H1 (cell line): ENCODE measurements around the gene LIF. TPM values are rescaled to one million over a fixed set of nuclear protein-coding genes. Genes with fewer than 3 reads are reported as not detected.

Experiments used
- CTCF ChIA-PET: fragments of 300-600 bp; sonication (Branson Sonifier 250); formaldehyde crosslinking; loops from one replicate; lab custom pipeline; 2021; ENCODE audit not compliant: partially characterized antibody; lab: Charles Lee
- POLR2A ChIA-PET: fragments of 300-600 bp; sonication (Branson Sonifier 250); formaldehyde crosslinking; loops from one replicate; lab custom pipeline; 2021; ENCODE audit warnings: inconsistent platforms; ENCODE audit not compliant: partially characterized antibody; lab: Charles Lee
- DNase-seq, 2 experiments: peaks; one replicate each; pipeline versions ENCODE4 v3.0.0 to v3.0.0-alpha.2; 2010 to 2022; ENCODE audit warnings: low spot score in 2 of 2, low read depth in 1 of 2, mixed read lengths in 1 of 2
- FAIRE-seq: peaks from 2 replicates; lab custom pipeline; 2011; peaks lifted over from hg19 to GRCh38; lab: Jason Lieb, UNC
- H2AFZ ChIP-seq: 2 replicates; pipeline ENCODE4 v1.8.1; 2012; ENCODE audit warnings: low read length, inconsistent platforms
- H2AK5ac ChIP-seq: 2 replicates; pipeline ENCODE4 v1.6.1; 2013; ENCODE audit warnings: low read depth, low read length
- H2BK120ac ChIP-seq: replicated peaks from 2 replicates; pipeline ENCODE3; 2013; ENCODE audit warnings: low read depth, low read length, inconsistent platforms
- H2BK12ac ChIP-seq: 2 replicates; pipeline ENCODE4 v1.6.1; 2013; ENCODE audit warnings: low read depth, low read length
- H2BK15ac ChIP-seq: 2 replicates; pipeline ENCODE4 v1.6.1; 2013; ENCODE audit warnings: low read length
- H2BK20ac ChIP-seq: 2 replicates; pipeline ENCODE4 v1.6.1; 2013; ENCODE audit warnings: low read length
- H2BK5ac ChIP-seq: 2 replicates; pipeline ENCODE4 v1.6.1; 2013; ENCODE audit warnings: low read depth, low read length
- H3K14ac ChIP-seq: 2 replicates; pipeline ENCODE4 v1.6.1; 2013; ENCODE audit warnings: inconsistent platforms; ENCODE audit not compliant: insufficient read length
- H3K18ac ChIP-seq: 2 replicates; pipeline ENCODE4 v1.6.1; 2013; ENCODE audit warnings: low read length; ENCODE audit errors: extremely low read depth
- H3K23ac ChIP-seq: 2 replicates; pipeline ENCODE4 v1.6.1; 2013; ENCODE audit warnings: inconsistent platforms; ENCODE audit not compliant: insufficient read length
- H3K23me2 ChIP-seq: 2 replicates; pipeline ENCODE4 v1.6.1; 2013; ENCODE audit warnings: low read depth, low read length
- H3K27ac ChIP-seq: 2 replicates; pipeline ENCODE4 v1.6.1; 2011; ENCODE audit warnings: low read depth, low read length, inconsistent platforms
- H3K27me3 ChIP-seq, 4 experiments: replicated peaks in 1 of 4; 1 replicate in 1 of 4; 2 replicates in 3 of 4; pipeline versions ENCODE4 v1.6.1 to v1.8.1; 2011 to 2013; ENCODE audit warnings: low read length in 3 of 4, mild to moderate bottlenecking in 3 of 4, inconsistent platforms in 2 of 4, mixed read lengths in 2 of 4, moderate library complexity in 1 of 4; ENCODE audit not compliant: control insufficient read depth in 3 of 4, insufficient read depth in 3 of 4; ENCODE audit errors: extremely low read depth in 1 of 4
- H3K36me3 ChIP-seq, 4 experiments: 2 replicates each; pipeline versions ENCODE4 v1.6.1 to v1.8.1; 2011 to 2013; ENCODE audit warnings: mild to moderate bottlenecking in 4 of 4, low read length in 3 of 4, moderate library complexity in 2 of 4, control low read depth in 1 of 4, inconsistent platforms in 1 of 4; ENCODE audit not compliant: insufficient read depth in 4 of 4, control insufficient read depth in 2 of 4
- H3K4ac ChIP-seq: replicated peaks from 2 replicates; pipeline ENCODE3; 2013; ENCODE audit warnings: low read length, low read depth, mixed read lengths, inconsistent platforms; ENCODE audit not compliant: insufficient read length
- H3K4me1 ChIP-seq, 4 experiments: replicated peaks in 1 of 4; 1 replicate in 1 of 4; 2 replicates in 3 of 4; pipeline versions ENCODE4 v1.6.1 to v1.8.1; 2011 to 2013; ENCODE audit warnings: low read length in 3 of 4, inconsistent platforms in 2 of 4, mixed read lengths in 1 of 4; ENCODE audit not compliant: insufficient read depth in 4 of 4, control insufficient read depth in 3 of 4
- H3K4me2 ChIP-seq, 2 experiments: 2 replicates each; pipeline versions ENCODE4 v1.6.1 to v1.8.1; 2011 to 2013; ENCODE audit warnings: low read depth in 2 of 2, low read length in 2 of 2, control low read depth in 1 of 2, inconsistent platforms in 1 of 2, mild to moderate bottlenecking in 1 of 2; ENCODE audit not compliant: insufficient read depth in 1 of 2
- H3K4me3 ChIP-seq, 4 experiments: fragments of 200-600, 300-600 bp in 1 of 4; sonication (generic), shearing (Covaris generic), sonication (Bioruptor Twin) in 1 of 4; 2 replicates each; pipeline versions ENCODE4 v1.5.1 to v1.8.1; 2011 to 2016; ENCODE audit warnings: low read length in 4 of 4, low read depth in 3 of 4, control low read depth in 2 of 4, inconsistent platforms in 2 of 4, mild to moderate bottlenecking in 2 of 4, mixed read lengths in 1 of 4, moderate library complexity in 1 of 4; ENCODE audit not compliant: insufficient read depth in 2 of 4; ENCODE audit errors: extremely low read depth in 1 of 4
- H3K56ac ChIP-seq: replicated peaks from 2 replicates; pipeline ENCODE3; 2013; ENCODE audit warnings: low read depth, mild to moderate bottlenecking, mixed read lengths, low read length, inconsistent platforms; ENCODE audit not compliant: insufficient read length
- H3K79me1 ChIP-seq: 2 replicates; pipeline ENCODE4 v1.6.1; 2013; ENCODE audit warnings: low read depth, low read length, control low read depth
- H3K79me2 ChIP-seq, 2 experiments: 2 replicates each; pipeline versions ENCODE4 v1.6.1 to v1.8.1; 2012 to 2013; ENCODE audit warnings: low read length in 2 of 2, mild to moderate bottlenecking in 2 of 2, inconsistent platforms in 1 of 2; ENCODE audit not compliant: insufficient read depth in 2 of 2, control insufficient read depth in 1 of 2
- H3K9ac ChIP-seq, 4 experiments: replicated peaks in 1 of 4; 1 replicate in 1 of 4; 2 replicates in 3 of 4; pipeline versions ENCODE4 v1.6.1 to v1.8.1; 2011 to 2013; ENCODE audit warnings: low read depth in 3 of 4, low read length in 3 of 4, control low read depth in 2 of 4, mild to moderate bottlenecking in 2 of 4, moderate library complexity in 2 of 4, inconsistent platforms in 1 of 4; ENCODE audit errors: extremely low read depth in 1 of 4
- H3K9me3 ChIP-seq, 2 experiments: 2 replicates each; pipeline versions ENCODE4 v1.6.1 to v1.8.1; 2012 to 2013; ENCODE audit warnings: mild to moderate bottlenecking in 2 of 2, moderate library complexity in 2 of 2, control low read depth in 1 of 2, inconsistent platforms in 1 of 2, low read depth in 1 of 2, low read length in 1 of 2, mixed read lengths in 1 of 2; ENCODE audit not compliant: insufficient read depth in 2 of 2
- H4K20me1 ChIP-seq, 2 experiments: replicated peaks in 1 of 2; 2 replicates each; pipeline versions ENCODE3 to v1.8.1; 2011 to 2013; ENCODE audit warnings: inconsistent platforms in 2 of 2, low read length in 2 of 2, mild to moderate bottlenecking in 1 of 2; ENCODE audit not compliant: insufficient read depth in 2 of 2, control insufficient read depth in 1 of 2
- H4K5ac ChIP-seq: 2 replicates; pipeline ENCODE4 v1.6.1; 2013; ENCODE audit warnings: low read length, low read depth, mixed read lengths, inconsistent platforms; ENCODE audit not compliant: insufficient read length
- H4K8ac ChIP-seq: 2 replicates; pipeline ENCODE4 v1.8.0; 2013; ENCODE audit warnings: mild to moderate bottlenecking, moderate library complexity, low read length, inconsistent platforms; ENCODE audit not compliant: insufficient read depth; ENCODE audit errors: extremely low read depth
- H4K91ac ChIP-seq: replicated peaks from 2 replicates; pipeline ENCODE3; 2013; ENCODE audit warnings: low read length, mixed read lengths, inconsistent platforms; ENCODE audit not compliant: insufficient read length
- ASH2L ChIP-seq: fragments of 200-600, 300-600 bp; sonication (generic); IDR thresholded peaks from one replicate; pipeline ENCODE4 v1.7.1; 2017; ENCODE audit warnings: low read length
- ATF2 ChIP-seq: IDR thresholded peaks from 2 replicates; pipeline ENCODE4 v1.6.1; 2012; ENCODE audit warnings: low read length, inconsistent platforms
- CBX5 ChIP-seq: fragments of 300-800, 300-1000 bp; sonication (generic); IDR thresholded peaks from 2 replicates; pipeline ENCODE4 v1.7.1; 2016; ENCODE audit warnings: antibody characterized with exemption, low read length, low read depth
- CTBP2 ChIP-seq: IDR thresholded peaks from 2 replicates; pipeline ENCODE4 v1.7.0; 2011; ENCODE audit warnings: borderline replicate concordance, mild to moderate bottlenecking, moderate library complexity, mixed read lengths, low read length; ENCODE audit not compliant: insufficient read depth, insufficient read length
- HDAC2 ChIP-seq, 2 experiments: fragments of 300-600 bp in 1 of 2; sonication (generic) in 1 of 2; IDR thresholded peaks; 2 replicates each; pipeline ENCODE4 v1.6.1; 2011 to 2012; ENCODE audit warnings: low read depth in 2 of 2, low read length in 2 of 2, mild to moderate bottlenecking in 2 of 2, moderate library complexity in 2 of 2, borderline replicate concordance in 1 of 2, inconsistent platforms in 1 of 2
- JUND ChIP-seq: IDR thresholded peaks from 2 replicates; pipeline ENCODE4 v1.6.1; 2011; ENCODE audit warnings: mild to moderate bottlenecking, improper control_type of control experiment, low read length
- NRF1 ChIP-seq: IDR thresholded peaks from 2 replicates; pipeline ENCODE4 v1.6.1; 2011; ENCODE audit warnings: mild to moderate bottlenecking, low read depth, low read length, improper control_type of control experiment
- POLR2AphosphoS5 ChIP-seq: IDR thresholded peaks from 2 replicates; pipeline ENCODE4 v1.6.1; 2011; ENCODE audit warnings: low read depth, low read length
- WGBS, 2 experiments: shearing (Covaris generic) in 1 of 2; methylation state at CpG; one replicate each; pipeline versions ENCODE4 v1.1.6 to v1.1.7; 2013 to 2015; ENCODE audit warnings: low lambda C conversion rate in 2 of 2, mixed read lengths in 2 of 2, inconsistent platforms in 1 of 2, low coverage in 1 of 2, missing lambda C conversion rate in 1 of 2; ENCODE audit not compliant: insufficient replicate concordance in 2 of 2, insufficient coverage in 1 of 2, insufficient read length in 1 of 2; ENCODE audit errors: extremely low coverage in 1 of 2, missing lambda C conversion rate in 1 of 2; 5-methylcytosine and 5-hydroxymethylcytosine counted together
- polyA plus RNA-seq, 7 experiments: library from polyadenylated mRNA; depleted of rRNA in 3 of 7; stranded (reverse) in 5 of 7; unstranded in 2 of 7; fragments of >200 nt in 5 of 7; fragments of 200-250 nt in 2 of 7; gene quantifications; 1 replicate in 5 of 7; 2 replicates in 1 of 7; 4 replicates in 1 of 7; pipeline versions ENCODE4 v1.2.1 to v1.2.3, GENCODE V29; 2011 to 2013; ENCODE audit warnings: missing spikeins in 2 of 7, mixed read lengths in 2 of 7
- total RNA-seq: library from RNA; stranded (reverse); fragmentation: NEBNext Ultra II Directional; extraction: Animal tissue kit (Norgen Biotek cat#: 25700); gene quantifications from 2 replicates; pipeline ENCODE4 v1.2.1, GENCODE V29; 2021

The LIF gene
- total and polyA plus RNA-seq, 2 of the 8 experiments (the other 6 are each of a cell fraction or from before 2014, with no cell fraction given) = 3.3 to 3.5 TPM

GRCh38 chr22:30208631-30209603 is 37.6 kb downstream of the LIF start:
- peak overlapping the region; percentile 71 for H2AFZ ChIP-seq
- no peak overlapping the region for H3K27ac ChIP-seq
- no peak for DNase-seq
- H3K4ac ChIP-seq = peak overlapping the region; percentile 49
- H2BK15ac ChIP-seq = peak overlapping the region; percentile 67; the same call in 1 of the 2 replicates
- no peak overlapping the region for H2AK5ac ChIP-seq
- TF ChIP-seq ASH2L (no peak), CTBP2 (no peak), NRF1 (no peak), CBX5 (no peak), JUND (no peak), ATF2 (no peak), POLR2AphosphoS5 (no peak), HDAC2 (IDR thresholded peaks at IDR 0.05; ENCODE audit: borderline replicate concordance in 1 of 2, low read depth in 2 of 2, low read length in 2 of 2) (no peak)
- H3K27me3 ChIP-seq = no peaks in the 10 kb centered on the region; a peak in 1 of 7 replicates
- H3K4me1 ChIP-seq = peaks cover 0 to 9% (median 2%) of the 10 kb centered on the region in 4 experiments; a peak in 5 of 7 replicates
- H3K56ac ChIP-seq = no peak overlapping the region
- H2BK120ac ChIP-seq = peak overlapping the region; percentile 48
- H2BK5ac ChIP-seq = peak overlapping the region; percentile 44; the same call in 1 of the 2 replicates
- peak overlapping the region; percentile 18; the same call in 1 of the 2 replicates for H4K8ac ChIP-seq
- H3K14ac ChIP-seq = no peak overlapping the region
- H3K23me2 ChIP-seq = no peaks in the 10 kb centered on the region
- H4K91ac ChIP-seq = no peak overlapping the region
- no peaks in the 10 kb centered on the region; a peak in 1 of 4 replicates for H3K79me2 ChIP-seq
- H4K5ac ChIP-seq = no peak overlapping the region
- H3K36me3 ChIP-seq = no peaks in the 10 kb centered on the region
- 88% methylated on average over 26 of the region's 26 CpGs; no CpG with 5 or more reads in 1 of the 2 experiments for WGBS, 2 experiments
- peak overlapping the region; percentile 15; the same call in 1 of the 2 replicates for H2BK20ac ChIP-seq
- no peak overlapping the region for H3K4me3 ChIP-seq
- no peaks in the 10 kb centered on the region for H3K9me3 ChIP-seq
- H3K18ac ChIP-seq = peak overlapping the region; percentile 29; the same call in 1 of the 2 replicates
- no peak overlapping the region for H3K23ac ChIP-seq
- peak overlapping the region; percentile 90; the same call in 1 of the 2 replicates for H2BK12ac ChIP-seq
- H4K20me1 ChIP-seq = no peaks in the 10 kb centered on the region
- H3K4me2 ChIP-seq = no peak overlapping the region
- FAIRE-seq = no peak
- ChIA-PET CTCF (interaction anchor here (0.5 to 2.2 kb wide), 8 partner anchors 9 to 300 kb away, joined by 3 to 6 read pairs (median 4); no protein-coding TSS in a partner anchor), POLR2A (interaction anchor here (1.0 to 1.5 kb wide), 4 partner anchors 11 to 30 kb away, joined by 3 to 5 read pairs (median 4); no protein-coding TSS in a partner anchor)
- no peak overlapping the region for H3K9ac ChIP-seq
- H3K79me1 ChIP-seq = no peaks in the 10 kb centered on the region
